ENCODE measurements around the gene LNPEP.

The LNPEP gene

DNA sequence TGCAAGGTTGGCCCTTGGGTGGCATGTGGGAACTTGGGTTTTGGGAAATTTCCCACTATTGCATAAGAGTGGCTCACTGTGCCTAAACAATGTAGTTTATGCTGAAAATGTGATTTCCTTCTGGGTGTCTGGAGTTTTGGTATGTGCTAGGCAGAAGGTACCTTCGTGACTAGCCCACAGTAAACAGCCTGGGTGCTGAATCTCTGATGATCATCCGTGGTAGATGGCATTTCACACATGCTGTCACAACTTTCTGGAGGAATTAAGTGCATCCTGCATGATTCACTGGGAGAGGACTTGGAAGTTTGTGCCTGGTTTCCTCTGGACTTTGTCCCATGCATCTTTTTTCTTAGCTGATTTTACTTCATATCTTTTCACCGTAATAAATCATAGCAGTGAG, 64.5 kb downstream of the LNPEP start:
- no peak overlapping the region for H4K8ac ChIP-seq (ENCODE audit: low read depth, low read length)
- H2BK5ac ChIP-seq (ENCODE audit: low read length) = no peak overlapping the region
- H3K9ac ChIP-seq (ENCODE audit: low read depth, low read length, poor library complexity) = no peak overlapping the region
- no peak overlapping the region for H2BK120ac ChIP-seq (ENCODE audit: low read depth, low read length)
- no peak overlapping the region for H2AFZ ChIP-seq (ENCODE audit: low read length)
- H3K4me1 ChIP-seq (ENCODE audit: control insufficient read depth in 2 of 2, insufficient read depth in 1 of 2, low read depth in 1 of 2, low read length in 2 of 2) = no peaks in the 10 kb centered on the region
- no peak overlapping the region for H3K4me3 ChIP-seq (ENCODE audit: low read length in 2 of 2)
- H3K9me3 ChIP-seq (replicated peaks in 1 of 2; ENCODE audit: control insufficient read depth in 2 of 2, insufficient read depth in 1 of 2, low read depth in 1 of 2, low read length in 2 of 2) = no peaks in the 10 kb centered on the region
- no peak overlapping the region for H2BK12ac ChIP-seq (ENCODE audit: low read length)
- no peak overlapping the region for H3K14ac ChIP-seq (ENCODE audit: low read length)
- H3K18ac ChIP-seq (ENCODE audit: low read length) = no peak overlapping the region
- no peak overlapping the region for H3K27ac ChIP-seq (replicated peaks; ENCODE audit: low read length)
- no peak overlapping the region for H3K23ac ChIP-seq (ENCODE audit: low read depth, low read length, poor library complexity)
- no peaks in the 10 kb centered on the region for H3K79me1 ChIP-seq (ENCODE audit: low read depth, low read length)
- H3K4ac ChIP-seq (ENCODE audit: low read length) = no peak overlapping the region
- DNase-seq (ENCODE audit: low spot score) = no peak
- H3K36me3 ChIP-seq (replicated peaks in 1 of 2; ENCODE audit: control insufficient read depth in 2 of 2, insufficient read depth in 2 of 2, low read length in 2 of 2) = peaks cover 0 to 6% of the 10 kb centered on the region in 2 donors
- H4K91ac ChIP-seq (ENCODE audit: low read depth, low read length, poor library complexity) = no peak overlapping the region
- WGBS, 2 donors (ENCODE audit: extremely low coverage in 2 of 2, insufficient read length in 2 of 2, insufficient replicate concordance in 1 of 2) = no CpG with 5 or more reads among the region's 3 CpGs
- no peak overlapping the region for H3K4me2 ChIP-seq (ENCODE audit: insufficient read depth, low read length, poor library complexity, severe bottlenecking)
- H3K27me3 ChIP-seq (ENCODE audit: control insufficient read depth in 3 of 3, insufficient read depth in 3 of 3, low read depth in 1 of 3, low read length in 3 of 3) = no peaks in the 10 kb centered on the region
- no peak overlapping the region for H2AK5ac ChIP-seq (ENCODE audit: low read depth, low read length)
- no peak overlapping the region for H2BK15ac ChIP-seq (ENCODE audit: low read length)

DNA sequence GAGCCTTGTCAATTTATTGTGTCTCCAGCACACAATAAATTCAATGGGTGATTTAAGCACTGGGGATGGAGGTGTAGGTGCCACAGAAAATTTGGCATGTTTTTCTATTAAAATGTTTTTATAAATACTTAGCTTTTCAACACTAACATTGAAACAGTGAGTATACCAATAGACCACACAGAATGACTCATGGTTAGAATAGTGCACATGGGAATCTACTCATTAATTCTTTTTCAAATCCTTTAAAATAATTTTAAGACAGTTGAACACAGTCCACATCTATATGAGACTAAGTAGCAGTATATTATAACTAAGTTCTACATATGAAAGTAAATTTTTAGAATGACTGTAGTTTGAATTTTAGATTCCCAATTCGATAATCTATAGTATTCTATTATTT, 67.1 kb downstream of the LNPEP start:
- Histone ChIP-seq H3K4ac (ENCODE audit: low read length) (no peak overlapping the region), H2BK12ac (ENCODE audit: low read length) (no peak overlapping the region), H2BK15ac (ENCODE audit: low read length) (no peak overlapping the region), H3K4me2 (ENCODE audit: insufficient read depth, low read length, poor library complexity, severe bottlenecking) (no peak overlapping the region), H3K9me3 (replicated peaks in 1 of 2; ENCODE audit: control insufficient read depth in 2 of 2, insufficient read depth in 1 of 2, low read depth in 1 of 2, low read length in 2 of 2) (no peaks in the 10 kb centered on the region), H2BK120ac (ENCODE audit: low read depth, low read length) (no peak overlapping the region), H4K91ac (ENCODE audit: low read depth, low read length, poor library complexity) (no peak overlapping the region), H3K4me1 (ENCODE audit: control insufficient read depth in 2 of 2, insufficient read depth in 1 of 2, low read depth in 1 of 2, low read length in 2 of 2) (no peaks in the 10 kb centered on the region), H2BK5ac (ENCODE audit: low read length) (no peak overlapping the region), H3K36me3 (replicated peaks in 1 of 2; ENCODE audit: control insufficient read depth in 2 of 2, insufficient read depth in 2 of 2, low read length in 2 of 2) (peaks cover 0 to 14% of the 10 kb centered on the region in 2 donors), H2AK5ac (ENCODE audit: low read depth, low read length) (no peak overlapping the region), H3K27ac (replicated peaks; ENCODE audit: low read length) (no peak overlapping the region), H3K4me3 (ENCODE audit: low read length in 2 of 2) (no peak overlapping the region), H3K18ac (ENCODE audit: low read length) (no peak overlapping the region), H4K8ac (ENCODE audit: low read depth, low read length) (no peak overlapping the region), H3K27me3 (ENCODE audit: control insufficient read depth in 3 of 3, insufficient read depth in 3 of 3, low read depth in 1 of 3, low read length in 3 of 3) (no peaks in the 10 kb centered on the region), H3K9ac (ENCODE audit: low read depth, low read length, poor library complexity) (no peak overlapping the region), H3K23ac (ENCODE audit: low read depth, low read length, poor library complexity) (no peak overlapping the region), H2AFZ (ENCODE audit: low read length) (no peak overlapping the region), H3K79me1 (ENCODE audit: low read depth, low read length) (no peaks in the 10 kb centered on the region), H3K14ac (ENCODE audit: low read length) (no peak overlapping the region)
- DNase-seq (ENCODE audit: low spot score) = no peak
- WGBS, 2 donors (ENCODE audit: extremely low coverage in 2 of 2, insufficient read length in 2 of 2, insufficient replicate concordance in 1 of 2) = no CpG with 5 or more reads among the region's 1 CpG

DNA sequence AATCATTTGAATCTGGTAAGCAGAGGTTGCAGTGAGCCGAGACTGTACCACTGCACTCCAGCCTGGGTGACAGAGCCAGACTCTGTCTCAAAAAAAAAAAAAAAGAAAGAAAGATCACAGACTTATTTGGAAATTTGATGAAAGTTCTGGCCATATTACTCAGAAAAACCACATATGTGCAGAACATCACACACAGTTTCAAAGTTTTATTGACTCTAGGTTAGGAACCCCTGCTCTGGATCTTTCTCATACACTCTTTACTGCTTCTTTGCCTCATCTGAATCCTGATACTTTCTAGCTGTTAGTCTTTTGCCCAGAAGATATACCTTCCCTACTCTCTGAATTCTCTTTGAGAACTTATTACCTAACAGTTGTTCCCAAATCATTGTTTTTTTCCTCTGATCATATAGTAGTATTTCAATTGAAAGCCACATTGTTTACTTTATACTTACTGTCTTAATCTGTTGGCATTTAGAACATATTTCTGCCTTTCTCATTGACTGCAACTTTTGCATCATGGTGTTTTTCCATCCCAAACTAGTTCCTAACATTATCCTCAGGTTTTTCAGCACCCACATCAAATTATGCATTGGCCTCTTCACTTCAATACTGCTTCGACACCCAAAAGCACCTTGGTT, 68.7 kb downstream of the LNPEP start:
- H2BK120ac ChIP-seq (ENCODE audit: low read depth, low read length) = no peak overlapping the region
- H4K91ac ChIP-seq (ENCODE audit: low read depth, low read length, poor library complexity) = no peak overlapping the region
- no peaks in the 10 kb centered on the region for H3K4me1 ChIP-seq (ENCODE audit: control insufficient read depth in 2 of 2, insufficient read depth in 1 of 2, low read depth in 1 of 2, low read length in 2 of 2)
- no peak overlapping the region for H3K4me2 ChIP-seq (ENCODE audit: insufficient read depth, low read length, poor library complexity, severe bottlenecking)
- no peak overlapping the region for H3K9ac ChIP-seq (ENCODE audit: low read depth, low read length, poor library complexity)
- H3K4ac ChIP-seq (ENCODE audit: low read length) = no peak overlapping the region
- no peak overlapping the region for H2BK5ac ChIP-seq (ENCODE audit: low read length)
- H3K9me3 ChIP-seq (replicated peaks in 1 of 2; ENCODE audit: control insufficient read depth in 2 of 2, insufficient read depth in 1 of 2, low read depth in 1 of 2, low read length in 2 of 2) = no peaks in the 10 kb centered on the region
- peaks cover 0 to 11% of the 10 kb centered on the region in 2 donors for H3K36me3 ChIP-seq (replicated peaks in 1 of 2; ENCODE audit: control insufficient read depth in 2 of 2, insufficient read depth in 2 of 2, low read length in 2 of 2)
- DNase-seq (ENCODE audit: low spot score) = no peak
- no peak overlapping the region for H2AK5ac ChIP-seq (ENCODE audit: low read depth, low read length)
- H3K18ac ChIP-seq (ENCODE audit: low read length) = no peak overlapping the region
- no peak overlapping the region for H3K14ac ChIP-seq (ENCODE audit: low read length)
- no peak overlapping the region for H2BK15ac ChIP-seq (ENCODE audit: low read length)
- no peak overlapping the region for H3K27ac ChIP-seq (replicated peaks; ENCODE audit: low read length)
- no peak overlapping the region for H2AFZ ChIP-seq (ENCODE audit: low read length)
- H2BK12ac ChIP-seq (ENCODE audit: low read length) = no peak overlapping the region
- no CpG with 5 or more reads among the region's 2 CpGs for WGBS, 2 donors (ENCODE audit: extremely low coverage in 2 of 2, insufficient read length in 2 of 2, insufficient replicate concordance in 1 of 2)
- H3K79me1 ChIP-seq (ENCODE audit: low read depth, low read length) = no peaks in the 10 kb centered on the region
- no peaks in the 10 kb centered on the region for H3K27me3 ChIP-seq (ENCODE audit: control insufficient read depth in 3 of 3, insufficient read depth in 3 of 3, low read depth in 1 of 3, low read length in 3 of 3)
- no peak overlapping the region for H3K4me3 ChIP-seq (ENCODE audit: low read length in 2 of 2)
- H4K8ac ChIP-seq (ENCODE audit: low read depth, low read length) = no peak overlapping the region
- no peak overlapping the region for H3K23ac ChIP-seq (ENCODE audit: low read depth, low read length, poor library complexity)

DNA sequence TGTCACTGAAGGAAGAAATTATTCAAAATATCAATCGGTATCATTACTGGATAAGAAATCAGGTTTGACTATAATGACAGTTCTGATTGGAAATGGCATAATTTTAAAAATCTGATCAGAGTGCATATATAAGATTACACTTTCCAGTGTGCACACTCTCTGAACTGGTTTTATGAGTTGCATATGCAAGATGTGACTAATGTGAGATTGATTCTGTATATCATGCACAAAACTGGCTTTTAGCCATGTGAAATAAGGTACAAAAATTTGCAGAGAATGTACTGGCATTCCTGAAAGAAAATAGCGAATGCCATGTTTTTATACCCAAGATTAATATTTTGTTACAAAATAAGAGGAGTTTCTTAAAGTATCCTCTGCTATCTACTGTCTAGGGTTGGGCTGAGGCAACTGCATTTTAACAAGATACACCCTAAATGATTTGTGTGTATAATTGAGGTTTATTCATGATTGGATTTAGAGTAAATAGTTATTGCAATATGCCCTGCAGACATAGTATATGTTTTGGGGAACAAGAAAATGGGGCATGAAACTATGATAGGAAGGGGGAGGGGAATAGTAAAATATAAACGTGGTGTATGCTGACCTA, 70.7 kb downstream of the LNPEP start:
- Histone ChIP-seq H3K9ac (ENCODE audit: low read depth, low read length, poor library complexity) (no peak overlapping the region), H2BK120ac (ENCODE audit: low read depth, low read length) (no peak overlapping the region), H3K4ac (ENCODE audit: low read length) (no peak overlapping the region), H3K18ac (ENCODE audit: low read length) (no peak overlapping the region), H2BK15ac (ENCODE audit: low read length) (no peak overlapping the region), H3K36me3 (replicated peaks in 1 of 2; ENCODE audit: control insufficient read depth in 2 of 2, insufficient read depth in 2 of 2, low read length in 2 of 2) (peaks cover 0 to 11% of the 10 kb centered on the region in 2 donors), H2AFZ (ENCODE audit: low read length) (no peak overlapping the region), H3K9me3 (replicated peaks in 1 of 2; ENCODE audit: control insufficient read depth in 2 of 2, insufficient read depth in 1 of 2, low read depth in 1 of 2, low read length in 2 of 2) (no peaks in the 10 kb centered on the region), H4K8ac (ENCODE audit: low read depth, low read length) (no peak overlapping the region), H3K23ac (ENCODE audit: low read depth, low read length, poor library complexity) (no peak overlapping the region), H3K27me3 (ENCODE audit: control insufficient read depth in 3 of 3, insufficient read depth in 3 of 3, low read depth in 1 of 3, low read length in 3 of 3) (no peaks in the 10 kb centered on the region), H2AK5ac (ENCODE audit: low read depth, low read length) (no peak overlapping the region), H3K79me1 (ENCODE audit: low read depth, low read length) (no peaks in the 10 kb centered on the region), H3K4me1 (ENCODE audit: control insufficient read depth in 2 of 2, insufficient read depth in 1 of 2, low read depth in 1 of 2, low read length in 2 of 2) (no peaks in the 10 kb centered on the region), H4K91ac (ENCODE audit: low read depth, low read length, poor library complexity) (no peak overlapping the region), H3K4me2 (ENCODE audit: insufficient read depth, low read length, poor library complexity, severe bottlenecking) (no peak overlapping the region), H3K4me3 (ENCODE audit: low read length in 2 of 2) (no peak overlapping the region), H2BK12ac (ENCODE audit: low read length) (no peak overlapping the region), H3K27ac (replicated peaks; ENCODE audit: low read length) (no peak overlapping the region), H2BK5ac (ENCODE audit: low read length) (no peak overlapping the region), H3K14ac (ENCODE audit: low read length) (no peak overlapping the region)
- no CpG with 5 or more reads among the region's 3 CpGs for WGBS, 2 donors (ENCODE audit: extremely low coverage in 2 of 2, insufficient read length in 2 of 2, insufficient replicate concordance in 1 of 2)
- DNase-seq (ENCODE audit: low spot score) = no peak

Measured in neuronal stem cell (in vitro differentiated cells).